ENCODE measurements around the gene FRY. TPM values are rescaled to one million over a fixed set of nuclear protein-coding genes. Genes with fewer than 3 reads are reported as not detected.
"Not testable (repeated sequence)": the region's sequence is repeated elsewhere in the genome, so short reads cannot be mapped to it uniquely, and the experiment has no call there.

FRY gene
- 0.11 and 0.29 TPM in 2 replicates for total RNA-seq (2014; rRNA removed; shearing (Covaris generic))
- polyA plus RNA-seq (2015; cell fraction: cytosol; rRNA removed): 0.22 and 0.36 TPM in 2 replicates
- polyA plus RNA-seq (2015; cell fraction: nucleus; rRNA removed): 0.33 and 1.1 TPM in 2 replicates

DNA sequence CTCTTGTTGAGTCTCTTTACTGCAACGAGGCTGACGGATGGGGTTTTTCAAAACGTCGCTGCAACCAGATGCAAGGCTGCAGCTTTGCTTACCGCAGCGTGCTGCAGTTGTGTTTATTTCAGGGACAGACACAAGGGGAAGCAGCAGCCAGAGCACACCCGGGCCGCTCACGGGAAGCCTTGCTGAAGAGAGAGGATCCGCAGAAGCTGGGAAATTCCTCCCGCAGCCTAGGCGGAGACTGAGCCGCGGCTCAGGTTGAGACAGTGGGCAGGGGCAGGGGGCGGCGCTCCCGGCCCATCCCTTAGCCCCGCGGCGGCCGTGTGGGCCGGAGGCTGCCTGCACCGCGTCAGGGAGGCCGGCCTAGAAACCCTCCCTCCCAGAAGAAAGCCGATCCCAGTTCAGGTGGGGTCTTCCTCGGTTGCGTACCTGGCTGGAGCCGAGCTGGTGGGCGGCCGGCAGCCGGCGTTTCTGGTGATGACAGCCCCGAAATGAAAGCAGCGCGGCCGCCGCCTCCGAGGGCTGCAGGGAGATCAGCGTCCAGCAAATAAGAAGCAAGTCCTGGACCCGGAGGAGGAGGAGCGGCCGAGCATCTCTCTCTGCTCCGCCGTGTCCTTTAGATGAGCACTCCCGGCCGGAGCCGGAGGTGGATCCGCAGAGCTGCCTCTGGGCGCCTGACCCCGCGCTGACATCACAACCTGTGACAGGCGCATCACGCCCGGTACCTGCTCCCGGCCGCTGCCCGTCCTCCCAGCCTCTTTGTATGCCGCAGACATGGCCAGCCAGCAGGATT lies at the start of gene FRY:
Gene FRY, plus strand, starts transcription at position 750 of the 790 bp plus-strand sequence. Its CDS starts 22 bp downstream, at position 772.
- in situ Hi-C loops (cut with HindIII; ENCODE audit: low pct_unique_long_range_greater_than_20kb, low sequenced_read_pairs): no loop called here
- DNase-seq (ENCODE audit: low read depth, low spot score): peak; percentile 50

- DNase-seq (ENCODE audit: low read depth, low spot score): no peak
- in situ Hi-C loops (cut with HindIII; ENCODE audit: low pct_unique_long_range_greater_than_20kb, low sequenced_read_pairs): no loop called here
Observed at GRCh38 chr13:31982124-31982523, 49.5 kb upstream of the FRY start.

DNA sequence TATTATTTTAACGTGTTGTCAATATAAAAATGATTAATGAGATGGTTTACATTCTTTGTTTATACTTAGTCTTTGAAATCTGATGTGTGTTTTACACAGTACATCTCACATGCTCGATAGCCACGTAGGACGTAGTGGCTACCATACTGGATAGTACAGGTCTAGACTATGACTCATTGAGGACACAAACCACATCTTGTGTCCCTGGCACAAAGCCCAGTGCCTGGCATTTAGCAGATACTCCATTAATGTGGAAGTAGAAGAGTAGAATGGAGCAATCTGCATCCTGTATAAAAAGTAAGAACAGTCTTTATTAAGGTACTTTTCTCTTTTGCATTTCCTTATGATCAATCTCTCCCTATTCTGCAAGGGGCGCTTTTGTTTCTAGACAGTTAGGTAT lies 49.0 kb upstream of the FRY start:
- peak; percentile 87 for DNase-seq (ENCODE audit: low read depth, low spot score)
- in situ Hi-C loops (cut with HindIII; ENCODE audit: low pct_unique_long_range_greater_than_20kb, low sequenced_read_pairs): no loop called here

DNA sequence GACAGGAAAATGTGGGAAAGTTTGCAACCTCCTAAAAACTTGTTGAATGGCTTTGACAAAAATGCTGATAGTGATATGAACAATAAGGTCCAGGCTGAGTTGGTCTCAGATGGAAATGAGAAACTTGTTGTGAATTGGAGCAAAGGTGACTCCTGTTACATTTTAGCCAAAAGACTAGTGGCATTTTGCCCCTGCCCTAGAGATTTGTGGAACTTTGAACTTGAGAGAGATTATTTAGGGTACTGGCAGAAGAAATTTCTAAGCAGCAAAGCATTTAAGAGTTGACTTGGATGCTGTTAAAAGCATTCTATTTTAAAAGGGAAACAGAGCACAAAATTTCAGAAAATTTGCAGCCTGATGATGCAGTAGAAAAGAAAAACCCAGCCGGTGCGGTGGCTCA lies 47.9 kb upstream of the FRY start:
- in situ Hi-C loops (cut with HindIII; ENCODE audit: low pct_unique_long_range_greater_than_20kb, low sequenced_read_pairs); DNase-seq (ENCODE audit: low read depth, low spot score): not testable (repeated sequence)

GRCh38 chr13:31984388-31984787 lies 47.2 kb upstream of the FRY start:
- DNase-seq (ENCODE audit: low read depth, low spot score); in situ Hi-C loops (cut with HindIII; ENCODE audit: low pct_unique_long_range_greater_than_20kb, low sequenced_read_pairs): not testable (repeated sequence)

DNA sequence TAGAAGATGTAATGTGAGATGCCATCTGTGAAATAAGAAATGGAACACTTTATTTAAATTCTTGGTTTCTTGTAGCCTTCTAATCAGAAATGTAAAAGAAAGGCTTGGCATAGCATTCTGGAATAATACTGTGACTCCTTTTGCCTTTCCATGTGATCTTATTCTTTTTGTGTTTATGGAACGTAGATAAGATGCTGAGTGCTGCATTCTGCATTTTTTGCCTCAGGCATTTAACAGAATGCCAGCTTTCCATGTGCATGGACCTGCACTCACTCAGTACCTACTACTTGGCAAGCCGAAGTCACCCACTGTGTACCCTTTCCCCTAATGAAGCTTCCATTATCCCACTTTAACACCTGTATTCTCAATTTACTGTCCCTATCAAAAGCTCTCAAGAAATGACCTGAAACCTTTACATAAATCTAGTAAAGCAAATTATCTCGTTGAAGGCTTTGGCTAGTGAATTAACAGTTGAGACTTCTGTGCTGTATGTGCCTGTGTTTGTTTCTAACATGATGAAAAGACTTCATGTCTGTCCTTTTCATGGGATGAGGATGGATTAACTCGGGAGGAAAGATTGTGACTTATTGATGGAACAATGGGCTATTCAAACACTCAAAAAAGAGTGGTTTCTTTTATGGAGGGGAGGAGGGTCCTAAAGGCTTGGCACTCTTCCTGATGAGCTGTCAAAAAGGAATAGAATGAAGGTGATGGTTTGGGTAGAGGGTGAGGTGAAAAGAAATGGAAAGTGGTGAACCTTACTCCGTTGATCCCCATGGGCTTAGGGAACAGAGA lies 44.7 kb upstream of the FRY start:
- peak; percentile 9 for DNase-seq (ENCODE audit: low read depth, low spot score)
- in situ Hi-C loops (cut with HindIII; ENCODE audit: low pct_unique_long_range_greater_than_20kb, low sequenced_read_pairs): no loop called here

DNA sequence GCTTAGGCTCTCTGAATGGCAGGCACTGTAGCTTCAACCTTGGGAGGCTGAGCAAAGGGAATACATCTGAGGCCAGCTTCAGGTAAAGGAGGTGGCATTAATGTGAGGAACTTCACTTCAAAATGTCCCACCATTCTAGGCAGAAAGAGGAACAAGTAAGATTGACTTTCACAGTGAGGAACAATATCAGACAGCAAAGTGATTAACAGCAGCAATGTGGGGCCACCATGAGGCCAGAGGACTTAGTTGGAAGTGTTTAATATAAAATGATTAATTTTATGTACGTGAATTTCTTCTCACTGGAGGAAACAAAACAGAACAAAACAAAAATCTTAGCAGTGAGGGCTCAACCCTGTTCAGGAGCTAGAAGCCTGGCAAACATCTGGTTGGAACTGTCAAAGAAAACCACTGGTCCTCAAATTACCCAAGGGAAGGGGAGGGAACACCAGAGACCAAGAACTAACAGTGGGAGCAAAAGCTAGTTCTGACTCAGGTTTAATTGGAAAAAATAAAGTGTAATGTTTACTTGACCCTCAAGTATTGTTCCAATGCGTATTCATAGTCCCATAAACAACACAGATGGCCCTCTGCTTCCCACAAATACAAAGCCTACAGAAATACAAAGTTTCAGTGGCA lies 43.9 kb upstream of the FRY start:
- no peak for DNase-seq (ENCODE audit: low read depth, low spot score)

DNA sequence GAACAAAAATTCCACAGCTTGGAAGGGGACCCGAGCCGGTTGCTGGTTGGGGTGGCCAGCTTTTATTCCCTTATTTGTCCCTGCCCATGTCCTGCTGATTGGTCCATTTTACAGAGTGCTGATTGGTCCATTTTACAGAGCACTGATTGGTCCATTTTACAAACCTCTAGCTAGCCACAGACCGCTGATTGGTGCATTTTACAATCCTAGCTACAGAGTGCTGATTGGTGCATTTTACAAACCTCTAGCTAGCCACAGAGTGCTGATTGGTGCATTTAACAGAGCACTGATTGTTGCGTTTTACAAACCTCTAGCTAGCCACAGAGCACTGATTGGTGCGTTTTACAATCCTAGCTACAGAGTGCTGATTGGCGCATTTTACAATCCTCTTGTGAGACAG lies 37.2 kb upstream of the FRY start:
- in situ Hi-C loops (cut with HindIII; ENCODE audit: low pct_unique_long_range_greater_than_20kb, low sequenced_read_pairs); DNase-seq (ENCODE audit: low read depth, low spot score): not testable (repeated sequence)

More for the DNA sequence above, 43.9 kb upstream of the FRY start:
- in situ Hi-C loops (cut with HindIII; ENCODE audit: low pct_unique_long_range_greater_than_20kb, low sequenced_read_pairs): no loop called here

DNA sequence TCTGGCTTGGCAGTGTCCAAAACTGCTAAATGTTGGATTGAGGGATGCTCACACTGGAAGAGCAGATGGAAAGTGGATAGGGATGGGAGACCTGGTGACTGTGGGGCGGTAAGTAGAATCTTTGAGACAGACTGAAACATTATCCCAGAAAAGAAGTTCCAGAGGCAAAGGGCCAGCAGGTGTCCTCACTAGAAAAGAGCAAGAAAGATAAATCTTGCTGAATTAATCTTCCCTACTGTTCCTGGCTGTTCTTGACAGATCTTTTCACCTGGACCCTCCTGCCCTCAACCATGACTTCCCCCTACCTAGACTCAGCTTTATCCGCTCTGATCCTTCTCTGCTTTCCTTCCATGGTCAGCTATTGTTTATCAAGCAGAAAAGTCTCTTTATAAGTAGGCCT lies 35.0 kb upstream of the FRY start:
- no peak for DNase-seq (ENCODE audit: low read depth, low spot score)

GRCh38 chr13:31997641-31998040 lies 33.9 kb upstream of the FRY start:
- in situ Hi-C loops (cut with HindIII; ENCODE audit: low pct_unique_long_range_greater_than_20kb, low sequenced_read_pairs): no loop called here
- no peak for DNase-seq (ENCODE audit: low read depth, low spot score)

More for the DNA sequence above, 35.0 kb upstream of the FRY start:
- in situ Hi-C loops (cut with HindIII; ENCODE audit: low pct_unique_long_range_greater_than_20kb, low sequenced_read_pairs): no loop called here

- in situ Hi-C loops (cut with HindIII; ENCODE audit: low pct_unique_long_range_greater_than_20kb, low sequenced_read_pairs): no loop called here
- no peak for DNase-seq (ENCODE audit: low read depth, low spot score)
Observed at GRCh38 chr13:31998131-31998530, 33.4 kb upstream of the FRY start.

DNA sequence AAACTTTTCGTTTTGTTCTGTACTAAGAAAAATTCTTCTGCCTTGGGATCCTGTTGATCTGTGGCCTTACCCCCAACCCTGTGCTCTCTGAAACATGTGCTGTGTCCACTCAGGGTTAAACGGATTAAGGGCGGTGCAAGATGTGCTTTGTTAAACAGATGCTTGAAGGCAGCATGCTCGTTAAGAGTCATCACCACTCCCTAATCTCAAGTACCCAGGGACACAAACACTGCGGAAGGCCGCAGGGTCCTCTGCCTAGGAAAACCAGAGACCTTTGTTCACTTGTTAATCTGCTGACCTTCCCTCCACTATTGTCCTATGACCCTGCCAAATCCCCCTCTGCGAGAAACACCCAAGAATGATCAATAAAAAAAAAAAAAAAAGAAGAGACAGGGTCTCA lies 30.8 kb upstream of the FRY start:
- DNase-seq (ENCODE audit: low read depth, low spot score); in situ Hi-C loops (cut with HindIII; ENCODE audit: low pct_unique_long_range_greater_than_20kb, low sequenced_read_pairs): not testable (repeated sequence)

DNA sequence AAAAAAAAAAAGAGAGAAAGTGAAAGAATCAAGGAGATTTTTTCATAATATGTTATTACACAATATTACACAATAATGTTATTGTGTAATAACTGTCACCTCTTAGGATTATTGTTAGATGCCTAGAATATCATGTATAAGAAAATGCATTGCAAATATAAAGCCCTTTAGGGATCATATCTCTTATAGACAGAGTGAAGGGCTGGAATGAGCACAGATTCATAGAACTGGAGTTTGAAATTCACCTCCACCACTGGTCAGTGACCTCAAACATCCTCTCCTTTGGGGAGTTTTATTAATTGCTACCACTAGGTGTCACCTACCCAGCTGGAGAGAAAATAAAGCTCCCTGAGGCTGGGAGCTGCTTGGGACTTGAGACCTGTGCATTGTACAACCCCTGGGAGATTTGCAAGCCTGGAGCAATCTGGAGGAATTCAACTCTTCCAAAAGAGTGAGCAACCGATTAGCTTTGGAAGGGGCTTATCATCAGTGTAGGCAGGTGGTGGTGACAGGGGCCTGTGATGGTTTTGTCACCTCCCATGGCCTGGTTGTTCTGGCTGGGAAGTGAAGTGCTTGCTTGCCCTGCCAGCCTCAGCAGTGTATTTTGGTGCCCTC lies 30.3 kb upstream of the FRY start:
- in situ Hi-C loops (cut with HindIII; ENCODE audit: low pct_unique_long_range_greater_than_20kb, low sequenced_read_pairs): no loop called here

DNA sequence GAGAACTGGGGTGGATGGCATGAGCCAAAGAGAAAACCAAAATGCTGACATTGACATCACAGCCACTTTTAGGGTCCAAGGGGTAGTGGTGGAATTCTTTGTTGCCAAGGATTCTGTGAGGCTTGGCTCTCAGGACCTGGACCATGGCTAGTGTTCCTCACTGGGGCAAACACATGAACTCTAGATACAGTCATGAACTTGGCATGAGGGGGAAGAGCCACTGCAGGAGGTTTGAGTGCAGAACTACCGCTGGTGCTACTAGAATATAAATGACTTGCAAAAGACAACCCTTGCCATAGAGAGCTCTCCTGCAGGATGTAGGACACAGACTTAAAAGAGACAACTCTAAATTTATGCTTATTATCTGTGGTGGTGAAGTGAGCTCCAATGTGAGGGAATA lies 29.8 kb upstream of the FRY start:
- in situ Hi-C loops (cut with HindIII; ENCODE audit: low pct_unique_long_range_greater_than_20kb, low sequenced_read_pairs): no loop called here
- no peak for DNase-seq (ENCODE audit: low read depth, low spot score)

More for the DNA sequence above, 30.3 kb upstream of the FRY start:
- DNase-seq (ENCODE audit: low read depth, low spot score): peak; percentile 60

DNA sequence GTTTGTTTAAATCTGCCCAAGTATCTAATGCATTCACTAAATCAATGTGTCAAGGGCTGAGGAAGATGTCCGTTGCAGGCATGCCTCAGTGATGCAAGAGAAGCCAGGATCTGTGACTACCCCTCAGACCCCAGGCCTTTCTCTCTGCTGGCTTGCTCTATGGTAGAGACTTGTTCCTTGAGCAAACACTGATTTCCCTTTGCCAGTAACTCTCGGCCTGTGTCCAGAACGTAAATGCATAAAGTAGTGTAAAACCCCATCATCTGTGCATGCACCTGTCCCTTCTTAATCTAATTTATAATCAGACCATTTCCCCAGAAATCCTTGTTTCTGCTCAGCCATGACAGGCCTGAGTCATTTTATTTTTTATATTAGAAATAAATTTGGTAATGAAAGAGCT lies 28.7 kb upstream of the FRY start:
- in situ Hi-C loops (cut with HindIII; ENCODE audit: low pct_unique_long_range_greater_than_20kb, low sequenced_read_pairs): no loop called here

DNA sequence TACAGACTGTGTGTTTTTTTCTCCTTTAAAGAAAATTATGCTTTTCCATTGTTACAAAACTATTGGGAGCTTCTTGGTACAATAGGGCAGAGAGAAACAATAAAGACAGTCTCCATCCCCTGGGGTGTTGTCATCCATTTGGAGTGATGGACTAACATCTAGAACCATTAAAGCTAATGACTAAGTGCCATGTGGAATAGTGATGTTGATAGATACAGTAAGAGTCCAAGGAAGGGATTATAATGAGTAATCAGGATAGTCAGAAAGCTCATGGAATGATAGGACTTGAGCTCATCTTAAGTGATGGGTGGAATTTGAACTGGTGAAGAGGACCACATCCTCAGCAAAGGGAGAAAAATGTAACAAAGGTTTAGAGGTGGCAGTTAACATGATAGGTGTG lies 24.1 kb upstream of the FRY start:
- in situ Hi-C loops (cut with HindIII; ENCODE audit: low pct_unique_long_range_greater_than_20kb, low sequenced_read_pairs): no loop called here
- no peak for DNase-seq (ENCODE audit: low read depth, low spot score)

More for the DNA sequence above, 28.7 kb upstream of the FRY start:
- DNase-seq (ENCODE audit: low read depth, low spot score): no peak

DNA sequence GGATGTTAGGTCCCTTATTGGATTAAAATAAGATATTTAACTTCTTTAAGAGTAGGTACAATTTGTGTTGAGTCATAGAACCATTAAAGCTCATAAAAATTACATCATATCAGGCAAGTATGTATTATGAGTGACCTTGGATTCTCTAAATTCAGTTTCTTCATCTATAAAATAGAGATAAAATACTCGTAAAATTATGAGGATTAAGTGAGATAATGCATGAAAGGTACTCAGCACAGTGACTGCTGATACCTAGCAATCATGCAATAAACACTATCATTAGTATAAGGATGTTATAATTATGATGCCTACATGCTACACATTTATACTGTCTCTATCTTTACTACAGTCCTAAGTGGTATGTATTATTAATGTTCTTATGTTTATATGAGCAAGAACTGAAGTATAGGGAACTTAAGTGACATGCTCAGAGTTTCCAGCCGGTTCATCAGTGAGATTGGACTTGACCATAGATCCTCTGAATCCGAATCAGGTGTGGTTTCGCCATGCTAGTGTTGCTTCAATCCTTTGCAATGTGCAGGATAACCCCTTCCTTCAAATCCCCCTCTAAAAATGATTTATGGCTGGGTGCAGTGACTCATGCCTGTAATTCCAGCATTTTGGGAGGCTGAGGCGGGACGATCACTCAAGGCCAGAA lies 22.9 kb upstream of the FRY start:
- in situ Hi-C loops (cut with HindIII; ENCODE audit: low pct_unique_long_range_greater_than_20kb, low sequenced_read_pairs): no loop called here
- DNase-seq (ENCODE audit: low read depth, low spot score): no peak

Measured in SK-MEL-5 (cell line).